Neural crest cell (in vitro differentiated cells): ENCODE results near the gene C22orf31. TPM values are rescaled to one million over a fixed set of nuclear protein-coding genes. Genes with fewer than 3 reads are reported as not detected.
"Not testable (repeated sequence)": the region's sequence is repeated elsewhere in the genome, so short reads cannot be mapped to it uniquely, and the experiment has no call there.

Experiments used
- DNase-seq: peaks from one replicate; pipeline ENCODE4 v3.0.0; 2021; ENCODE audit warnings: low read depth, mixed read lengths, low spot score
- H3K27ac Mint-ChIP-seq: one replicate; pipeline ENCODE4 v1.8.0; 2021; ENCODE audit warnings: mild to moderate bottlenecking, mixed read lengths; ENCODE audit not compliant: unreplicated experiment
- H3K27me3 Mint-ChIP-seq: 2 replicates; pipeline ENCODE4 v1.8.0; 2021; ENCODE audit warnings: low read depth, mild to moderate bottlenecking, mixed read lengths
- H3K36me3 Mint-ChIP-seq: 2 replicates; pipeline ENCODE4 v1.8.0; 2021; ENCODE audit warnings: low read depth, mild to moderate bottlenecking, mixed read lengths
- H3K4me1 Mint-ChIP-seq: 2 replicates; pipeline ENCODE4 v1.8.0; 2021; ENCODE audit warnings: mixed read lengths
- H3K4me3 Mint-ChIP-seq: one replicate; pipeline ENCODE4 v1.8.0; 2021; ENCODE audit warnings: mild to moderate bottlenecking, mixed read lengths
- H3K9me3 Mint-ChIP-seq: 2 replicates; pipeline ENCODE4 v1.8.0; 2021; ENCODE audit warnings: mixed read lengths
- CTCF ChIP-seq: fragments of 200-600 bp; sonication (generic); conservative IDR thresholded peaks from 2 replicates; pipeline ENCODE4 v1.5.0; 2021; ENCODE audit warnings: antibody characterized with exemption, mild to moderate bottlenecking
- total RNA-seq: library from RNA; stranded (reverse); gene quantifications from 2 replicates; pipeline ENCODE4 v1.2.1, GENCODE V29; 2021

Gene C22orf31
- total RNA-seq, 1 donor from 2014 or later, result not detected

GRCh38 chr22:29040385-29041275 is 21.0 kb downstream of the C22orf31 start:
- peak overlapping the region; percentile 4 for H3K4me3 Mint-ChIP-seq
- peak; percentile 74 for DNase-seq
- H3K9me3 Mint-ChIP-seq, result no peaks in the 10 kb centered on the region
- peaks cover 3% of the 10 kb centered on the region for H3K36me3 Mint-ChIP-seq
- TF ChIP-seq CTCF, result peak; percentile 98
- H3K27ac Mint-ChIP-seq, result no peak overlapping the region
- peaks cover 7% of the 10 kb centered on the region for H3K4me1 Mint-ChIP-seq
- no peaks in the 10 kb centered on the region for H3K27me3 Mint-ChIP-seq

- H3K9me3 Mint-ChIP-seq, H3K27ac Mint-ChIP-seq, H3K4me3 Mint-ChIP-seq, H3K4me1 Mint-ChIP-seq, H3K36me3 Mint-ChIP-seq, DNase-seq, H3K27me3 Mint-ChIP-seq: not testable (repeated sequence)
Observed at GRCh38 chr22:29039684-29040083, 21.9 kb downstream of the C22orf31 start.

GRCh38 chr22:29039148-29039547 is 22.5 kb downstream of the C22orf31 start:
- no peak overlapping the region for H3K27ac Mint-ChIP-seq
- H3K9me3 Mint-ChIP-seq, result no peaks in the 10 kb centered on the region
- peaks cover 3% of the 10 kb centered on the region for H3K36me3 Mint-ChIP-seq
- no peak for DNase-seq
- H3K27me3 Mint-ChIP-seq, result no peaks in the 10 kb centered on the region
- no peak for TF ChIP-seq CTCF
- H3K4me1 Mint-ChIP-seq, result peaks cover 12% of the 10 kb centered on the region
- H3K4me3 Mint-ChIP-seq, result no peak overlapping the region

- no peaks in the 10 kb centered on the region for H3K9me3 Mint-ChIP-seq
- DNase-seq, result no peak
- H3K36me3 Mint-ChIP-seq, result no peaks in the 10 kb centered on the region
- no peaks in the 10 kb centered on the region for H3K27me3 Mint-ChIP-seq
- H3K4me1 Mint-ChIP-seq, result peaks cover 21% of the 10 kb centered on the region
- H3K27ac Mint-ChIP-seq, result no peak overlapping the region
- no peak for TF ChIP-seq CTCF
- no peak overlapping the region for H3K4me3 Mint-ChIP-seq
Observed at GRCh38 chr22:29037340-29037932, 24.2 kb downstream of the C22orf31 start.

- Mint-ChIP-seq H3K27me3 (no peaks in the 10 kb centered on the region), H3K36me3 (no peaks in the 10 kb centered on the region), H3K4me3 (no peak overlapping the region), H3K4me1 (peaks cover 58% of the 10 kb centered on the region), H3K27ac (peak overlapping the region; percentile 78), H3K9me3 (no peaks in the 10 kb centered on the region)
- TF ChIP-seq CTCF, result no peak
- no peak for DNase-seq
Observed at GRCh38 chr22:29032584-29032983, 29.0 kb downstream of the C22orf31 start.

- Mint-ChIP-seq H3K36me3 (no peaks in the 10 kb centered on the region), H3K4me3 (no peak overlapping the region), H3K27ac (peak overlapping the region; percentile 7), H3K27me3 (no peaks in the 10 kb centered on the region), H3K4me1 (peaks cover 58% of the 10 kb centered on the region), H3K9me3 (no peaks in the 10 kb centered on the region)
- DNase-seq, result no peak
- no peak for TF ChIP-seq CTCF
Observed at GRCh38 chr22:29032014-29032475, 29.6 kb downstream of the C22orf31 start.
